SK-N-MC (cell line): ENCODE measurements around the gene TPM1.

ENCODE experiments used
- EZH2 ChIP-seq: fragments of 200-600 bp; sonication (generic); IDR thresholded peaks from one replicate; pipeline ENCODE4 v1.6.1; 2017; ENCODE audit warnings: antibody characterized with exemption
- POLR2AphosphoS5 ChIP-seq: IDR thresholded peaks from 2 replicates; pipeline ENCODE4 v1.6.1; 2012; ENCODE audit warnings: mild to moderate bottlenecking, low read depth, low read length, borderline replicate concordance

DNA sequence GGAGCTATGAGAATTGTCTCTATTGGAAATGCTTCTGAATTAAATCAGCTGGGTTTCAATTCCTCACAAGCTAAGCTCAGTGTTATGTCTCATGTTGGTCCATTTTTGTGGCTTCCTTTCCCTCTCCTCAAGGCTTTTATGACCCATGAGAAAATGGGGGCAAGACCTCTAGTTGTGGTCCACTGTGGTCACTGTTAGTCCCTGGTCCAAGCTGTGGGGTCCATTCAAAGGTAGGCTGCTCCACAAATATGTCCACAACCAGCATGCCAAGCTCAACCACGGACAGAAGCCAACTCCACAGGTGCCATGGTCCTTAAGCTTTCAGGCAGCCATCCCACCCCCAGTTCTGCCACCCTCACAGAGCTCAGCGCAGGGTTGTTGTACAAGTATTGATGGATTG lies 14.9 kb upstream of the TPM1 start:
- TF ChIP-seq EZH2, result no peak
- no peak for TF ChIP-seq POLR2AphosphoS5
